Measurements from ENCODE around the gene C4orf54. TPM values are rescaled to one million over a fixed set of nuclear protein-coding genes. Genes with fewer than 3 reads are reported as not detected.

The C4orf54 gene
- total RNA-seq, 1 donor from 2014 or later: 0.05 TPM

- H3K27me3 Mint-ChIP-seq: no peaks in the 10 kb centered on the region
- no peaks in the 10 kb centered on the region for H3K9me3 Mint-ChIP-seq
- no peaks in the 10 kb centered on the region for H3K36me3 Mint-ChIP-seq
Observed at GRCh38 chr4:99614491-99614890, 43.1 kb downstream of the C4orf54 start.

DNA sequence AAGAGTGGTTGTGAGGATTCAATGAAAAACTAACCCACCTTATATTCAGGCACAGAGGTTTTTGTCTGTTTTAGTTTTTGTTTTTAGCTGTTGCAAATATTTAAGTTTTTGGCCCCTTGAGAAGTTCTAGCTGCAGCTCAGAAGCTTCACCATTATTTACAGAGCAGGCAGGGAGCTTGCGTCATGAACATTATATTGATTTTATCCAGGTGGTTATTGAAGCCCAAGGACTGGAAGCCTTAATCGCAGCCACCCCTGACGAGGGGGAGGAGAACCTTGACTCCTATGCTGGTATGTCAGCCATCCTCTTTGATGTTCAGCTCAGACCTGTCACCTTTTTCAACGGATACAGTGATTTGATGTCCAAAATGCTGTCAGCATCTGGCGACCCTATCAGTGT lies 44.9 kb downstream of the C4orf54 start:
- DNase-seq (ENCODE audit: extremely low spot score, unreplicated experiment): no peak
- Mint-ChIP-seq H3K9me3 (no peaks in the 10 kb centered on the region), H3K27me3 (no peaks in the 10 kb centered on the region), H3K4me1 (ENCODE audit: unreplicated experiment) (no peaks in the 10 kb centered on the region), H3K27ac (no peak overlapping the region), H3K4me3 (no peak overlapping the region), H3K36me3 (no peaks in the 10 kb centered on the region)
- TF ChIP-seq CTCF (conservative IDR thresholded peaks at IDR 0.05): no peak

More at GRCh38 chr4:99614491-99614890, 43.1 kb downstream of the C4orf54 start:
- Mint-ChIP-seq H3K4me1 (ENCODE audit: unreplicated experiment) (no peaks in the 10 kb centered on the region), H3K4me3 (no peak overlapping the region), H3K27ac (no peak overlapping the region)
- TF ChIP-seq CTCF (conservative IDR thresholded peaks at IDR 0.05): no peak
- no peak for DNase-seq (ENCODE audit: extremely low spot score, unreplicated experiment)

GRCh38 chr4:99612281-99612680 lies 45.3 kb downstream of the C4orf54 start:
- Mint-ChIP-seq H3K9me3 (no peaks in the 10 kb centered on the region), H3K4me3 (no peak overlapping the region), H3K27ac (no peak overlapping the region), H3K27me3 (no peaks in the 10 kb centered on the region), H3K36me3 (no peaks in the 10 kb centered on the region), H3K4me1 (ENCODE audit: unreplicated experiment) (no peaks in the 10 kb centered on the region)
- no peak for TF ChIP-seq CTCF (conservative IDR thresholded peaks at IDR 0.05)
- DNase-seq (ENCODE audit: extremely low spot score, unreplicated experiment): no peak

- DNase-seq (ENCODE audit: extremely low spot score, unreplicated experiment): no peak
Observed at GRCh38 chr4:99610605-99611175, 46.9 kb downstream of the C4orf54 start.

DNA sequence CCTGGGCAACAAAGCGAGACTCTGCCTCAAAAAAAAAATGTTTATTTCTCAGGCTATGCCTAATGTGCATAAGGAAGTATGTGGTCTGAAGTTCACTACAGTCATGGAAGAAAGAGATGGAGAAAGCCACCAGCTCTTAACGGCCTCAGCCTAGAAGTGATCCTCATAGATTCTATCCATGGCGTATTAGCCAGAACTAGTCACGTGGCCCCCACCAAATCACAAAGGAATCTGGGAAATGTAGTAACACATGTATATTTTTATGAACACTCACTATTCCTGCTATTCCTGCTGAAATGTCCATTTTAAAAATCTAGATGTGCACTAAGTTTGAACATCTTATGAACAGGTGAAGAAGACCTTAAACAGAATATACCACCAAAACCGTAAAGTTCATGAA lies 49.2 kb downstream of the C4orf54 start:
- TF ChIP-seq CTCF (conservative IDR thresholded peaks at IDR 0.05): no peak
- Mint-ChIP-seq H3K9me3 (no peaks in the 10 kb centered on the region), H3K4me3 (no peak overlapping the region), H3K27ac (no peak overlapping the region), H3K4me1 (ENCODE audit: unreplicated experiment) (no peaks in the 10 kb centered on the region), H3K36me3 (no peaks in the 10 kb centered on the region), H3K27me3 (no peaks in the 10 kb centered on the region)
- DNase-seq (ENCODE audit: extremely low spot score, unreplicated experiment): no peak

More at GRCh38 chr4:99610605-99611175, 46.9 kb downstream of the C4orf54 start:
- H3K9me3 Mint-ChIP-seq: no peaks in the 10 kb centered on the region
- H3K27ac Mint-ChIP-seq: no peak overlapping the region
- H3K36me3 Mint-ChIP-seq: no peaks in the 10 kb centered on the region
- no peak overlapping the region for H3K4me3 Mint-ChIP-seq
- TF ChIP-seq CTCF (conservative IDR thresholded peaks at IDR 0.05): no peak
- H3K4me1 Mint-ChIP-seq (ENCODE audit: unreplicated experiment): no peaks in the 10 kb centered on the region
- no peaks in the 10 kb centered on the region for H3K27me3 Mint-ChIP-seq

Other genes with a start within 250 kb of the C4orf54 start
- 0.17 and 0.83 TPM in 2 replicates for gene ADH7, start 222.5 kb downstream of the C4orf54 start, total RNA-seq (ENCODE audit: low replicate concordance)
- not detected in 2 replicates for gene C4orf17, start 146.8 kb downstream of the C4orf54 start, total RNA-seq (ENCODE audit: low replicate concordance)
- 7.4 and 10.1 TPM in 2 replicates for gene TRMT10A, start 93.8 kb downstream of the C4orf54 start, total RNA-seq (ENCODE audit: low replicate concordance)
- gene MTTP, start 83.0 kb downstream of the C4orf54 start, total RNA-seq (ENCODE audit: low replicate concordance): 16.0 and 54.4 TPM in 2 replicates
- gene DAPP1, start 159.0 kb upstream of the C4orf54 start, total RNA-seq (ENCODE audit: low replicate concordance): 10.6 and 41.8 TPM in 2 replicates
- gene LAMTOR3, start 236.6 kb upstream of the C4orf54 start, total RNA-seq (ENCODE audit: low replicate concordance): 47.1 and 54.0 TPM in 2 replicates